22Rv1 (cell line): Measurements from ENCODE around the gene MALRD1.

ENCODE experiments used
- H3K27ac ChIP-seq: fragments of 450-650 bp; 2 replicates; pipeline ENCODE4 v1.5.1; 2017
- ZFX ChIP-seq: fragments of 450-650 bp; IDR thresholded peaks from 2 replicates; pipeline ENCODE4 v1.6.1; 2017; ENCODE audit warnings: antibody characterized with exemption, borderline replicate concordance
- TF ChIP-seq, protein P1 (sequence below): fragments of 450-650 bp; IDR thresholded peaks from 2 replicates; pipeline ENCODE4 v1.5.1; 2017; ENCODE audit warnings: mild to moderate bottlenecking

MALRD1 gene

GRCh38 chr10:19466709-19467108, 418.1 kb downstream of the MALRD1 start:
- no peak overlapping the region for H3K27ac ChIP-seq
- TF ChIP-seq, protein P1, sequence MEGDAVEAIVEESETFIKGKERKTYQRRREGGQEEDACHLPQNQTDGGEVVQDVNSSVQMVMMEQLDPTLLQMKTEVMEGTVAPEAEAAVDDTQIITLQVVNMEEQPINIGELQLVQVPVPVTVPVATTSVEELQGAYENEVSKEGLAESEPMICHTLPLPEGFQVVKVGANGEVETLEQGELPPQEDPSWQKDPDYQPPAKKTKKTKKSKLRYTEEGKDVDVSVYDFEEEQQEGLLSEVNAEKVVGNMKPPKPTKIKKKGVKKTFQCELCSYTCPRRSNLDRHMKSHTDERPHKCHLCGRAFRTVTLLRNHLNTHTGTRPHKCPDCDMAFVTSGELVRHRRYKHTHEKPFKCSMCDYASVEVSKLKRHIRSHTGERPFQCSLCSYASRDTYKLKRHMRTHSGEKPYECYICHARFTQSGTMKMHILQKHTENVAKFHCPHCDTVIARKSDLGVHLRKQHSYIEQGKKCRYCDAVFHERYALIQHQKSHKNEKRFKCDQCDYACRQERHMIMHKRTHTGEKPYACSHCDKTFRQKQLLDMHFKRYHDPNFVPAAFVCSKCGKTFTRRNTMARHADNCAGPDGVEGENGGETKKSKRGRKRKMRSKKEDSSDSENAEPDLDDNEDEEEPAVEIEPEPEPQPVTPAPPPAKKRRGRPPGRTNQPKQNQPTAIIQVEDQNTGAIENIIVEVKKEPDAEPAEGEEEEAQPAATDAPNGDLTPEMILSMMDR, result no peak
- TF ChIP-seq ZFX, result no peak

DNA sequence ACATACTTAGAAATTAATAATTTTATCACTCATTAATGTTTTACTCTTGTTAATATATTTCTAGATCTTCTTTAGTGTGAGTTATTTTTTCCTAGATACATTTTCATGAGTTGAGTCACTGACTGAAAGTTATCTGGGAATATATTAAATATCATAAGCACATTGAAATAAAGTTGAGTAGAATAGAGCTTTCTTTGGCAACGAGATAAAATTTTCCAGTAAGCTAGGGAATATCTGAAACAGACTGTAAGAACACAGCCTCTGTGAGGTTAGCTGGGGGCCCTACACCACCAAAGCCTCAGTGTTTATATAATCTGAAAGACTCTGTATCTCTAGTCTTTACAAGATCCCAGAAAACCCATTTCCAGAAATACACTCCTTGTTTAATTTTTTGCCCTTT, 419.8 kb downstream of the MALRD1 start:
- no peak for TF ChIP-seq ZFX
- TF ChIP-seq, protein P1, result no peak
- no peak overlapping the region for H3K27ac ChIP-seq

- H3K27ac ChIP-seq, result no peak overlapping the region
- no peak for TF ChIP-seq ZFX
- TF ChIP-seq, protein P1, result no peak
Measured at GRCh38 chr10:19469521-19469920, 420.9 kb downstream of the MALRD1 start.

DNA sequence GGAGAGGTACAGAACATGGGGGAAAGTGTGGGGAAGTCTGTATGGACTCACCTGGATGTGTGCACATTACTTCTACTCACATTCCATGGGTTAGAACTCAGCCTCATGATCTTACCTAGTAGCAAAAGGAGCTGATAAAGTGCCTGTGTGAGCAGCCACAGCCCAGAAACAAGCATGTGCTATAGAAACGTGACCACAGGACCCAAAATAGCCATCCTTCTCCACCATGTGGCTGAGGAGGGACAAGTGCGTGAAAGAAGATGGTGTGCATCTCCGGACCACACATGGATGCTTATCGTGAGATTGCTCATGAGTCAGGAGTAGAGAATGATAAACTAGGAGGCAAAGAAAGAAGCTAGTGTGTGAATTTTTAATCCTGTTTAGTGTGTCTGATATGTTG, 431.3 kb downstream of the MALRD1 start:
- TF ChIP-seq ZFX, result no peak
- TF ChIP-seq, protein P1, result no peak
- H3K27ac ChIP-seq, result no peak overlapping the region

DNA sequence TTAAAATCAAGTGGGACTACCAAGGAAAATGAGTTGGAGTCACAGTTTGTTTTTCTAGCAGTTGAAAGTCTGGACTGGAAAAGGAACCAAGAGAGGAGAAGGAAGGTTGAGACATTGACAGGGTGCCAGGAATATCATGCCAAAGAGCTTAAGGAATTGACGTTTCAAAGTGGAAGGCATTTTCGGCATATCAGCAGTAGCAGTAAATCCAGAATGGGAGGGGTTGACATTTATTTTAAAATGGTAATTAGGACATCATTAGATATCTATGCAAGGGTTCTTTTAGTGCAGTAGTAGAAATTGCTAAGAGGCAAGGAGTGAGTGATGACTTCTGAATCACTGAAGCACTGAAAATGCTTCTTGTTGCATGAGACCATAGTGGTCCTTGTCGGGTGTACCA, 431.8 kb downstream of the MALRD1 start:
- H3K27ac ChIP-seq, result no peak overlapping the region
- TF ChIP-seq ZFX, result no peak
- TF ChIP-seq, protein P1, result no peak

GRCh38 chr10:19483421-19483820, 434.8 kb downstream of the MALRD1 start:
- TF ChIP-seq, protein P1, result no peak
- no peak for TF ChIP-seq ZFX

GRCh38 chr10:19488592-19489280, 440.1 kb downstream of the MALRD1 start:
- TF ChIP-seq, protein P1, result no peak
- no peak for TF ChIP-seq ZFX
- H3K27ac ChIP-seq, result no peak overlapping the region

More at GRCh38 chr10:19483421-19483820, 434.8 kb downstream of the MALRD1 start:
- no peak overlapping the region for H3K27ac ChIP-seq
